Ectodermal cell (in vitro differentiated cells): Measurements from ENCODE around the gene RAI1.

ENCODE experiments used
- H3K27ac ChIP-seq: 2 replicates; pipeline ENCODE4 v1.7.0; 2013; ENCODE audit warnings: mild to moderate bottlenecking, low read depth, low read length; ENCODE audit not compliant: insufficient read depth, poor library complexity, severe bottlenecking
- H3K27me3 ChIP-seq: 2 replicates; pipeline ENCODE4 v1.7.0; 2013; ENCODE audit warnings: mild to moderate bottlenecking, low read length; ENCODE audit not compliant: insufficient read depth, control insufficient read depth, poor library complexity, severe bottlenecking
- H3K36me3 ChIP-seq: one replicate; pipeline ENCODE4 v1.7.0; 2013; ENCODE audit warnings: low read length; ENCODE audit not compliant: control insufficient read depth, insufficient read depth
- H3K4me1 ChIP-seq: one replicate; pipeline ENCODE4 v1.7.0; 2013; ENCODE audit warnings: low read length; ENCODE audit not compliant: control insufficient read depth, insufficient read depth
- H3K4me3 ChIP-seq: 2 replicates; pipeline ENCODE4 v1.7.0; 2013; ENCODE audit warnings: low read depth, low read length, control low read depth; ENCODE audit not compliant: insufficient read depth
- H3K9me3 ChIP-seq: 2 replicates; pipeline ENCODE4 v1.7.0; 2013; ENCODE audit warnings: mild to moderate bottlenecking, low read length, moderate library complexity; ENCODE audit not compliant: control insufficient read depth
- WGBS, 2 experiments: methylation state at CpG; one replicate each; pipeline ENCODE4 v1.1.7; 2013; ENCODE audit warnings: missing lambda C conversion rate in 2 of 2; 5-methylcytosine and 5-hydroxymethylcytosine counted together

The RAI1 gene

DNA sequence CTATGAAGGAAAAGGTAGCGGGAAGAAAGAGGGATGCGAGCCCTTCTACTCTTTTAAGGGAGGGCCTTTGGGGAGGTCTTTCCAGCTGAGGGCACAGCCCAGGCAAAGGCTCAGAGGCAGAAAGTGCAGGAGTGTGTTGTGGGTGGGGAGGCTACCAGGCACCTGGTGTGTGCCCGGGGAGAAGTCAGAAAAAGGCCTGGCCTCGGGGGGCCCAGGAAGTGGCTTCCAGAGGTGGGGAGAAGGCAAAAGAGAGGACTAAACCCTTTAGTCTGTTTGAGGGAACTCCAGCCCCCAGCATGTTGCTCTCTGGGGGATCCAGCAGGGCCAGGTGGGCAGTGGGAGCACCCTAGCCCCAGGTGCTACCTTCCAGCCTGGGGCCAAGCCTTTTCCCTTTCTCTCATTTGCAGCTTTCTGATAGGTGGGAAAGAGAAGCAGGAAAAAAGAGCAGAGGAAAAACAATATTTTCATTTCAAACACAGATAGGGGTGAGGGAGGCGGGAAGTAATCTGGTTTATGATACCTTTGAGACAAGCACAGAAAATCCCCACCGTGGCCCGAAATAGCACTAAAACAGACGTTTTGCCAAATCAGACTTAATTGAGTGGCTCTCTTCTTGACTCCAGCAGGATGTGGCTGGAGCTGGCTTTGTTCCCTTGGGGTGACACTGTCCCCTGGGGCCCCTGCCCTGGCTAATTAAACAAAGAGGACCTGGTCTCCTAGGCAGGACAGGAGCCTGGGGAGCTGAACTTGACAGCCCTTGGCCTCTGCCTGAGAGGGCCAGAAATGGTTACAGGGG is 10.4 kb downstream of the RAI1 start:
- Histone ChIP-seq H3K27me3 (peaks cover 14% of the 10 kb centered on the region), H3K4me3 (no peak overlapping the region), H3K36me3 (no peaks in the 10 kb centered on the region), H3K27ac (no peak overlapping the region), H3K4me1 (peaks cover 44% of the 10 kb centered on the region), H3K9me3 (no peaks in the 10 kb centered on the region)
- WGBS, 2 experiments = 80 to 82% methylated on average over 8 of the region's 8 CpGs

DNA sequence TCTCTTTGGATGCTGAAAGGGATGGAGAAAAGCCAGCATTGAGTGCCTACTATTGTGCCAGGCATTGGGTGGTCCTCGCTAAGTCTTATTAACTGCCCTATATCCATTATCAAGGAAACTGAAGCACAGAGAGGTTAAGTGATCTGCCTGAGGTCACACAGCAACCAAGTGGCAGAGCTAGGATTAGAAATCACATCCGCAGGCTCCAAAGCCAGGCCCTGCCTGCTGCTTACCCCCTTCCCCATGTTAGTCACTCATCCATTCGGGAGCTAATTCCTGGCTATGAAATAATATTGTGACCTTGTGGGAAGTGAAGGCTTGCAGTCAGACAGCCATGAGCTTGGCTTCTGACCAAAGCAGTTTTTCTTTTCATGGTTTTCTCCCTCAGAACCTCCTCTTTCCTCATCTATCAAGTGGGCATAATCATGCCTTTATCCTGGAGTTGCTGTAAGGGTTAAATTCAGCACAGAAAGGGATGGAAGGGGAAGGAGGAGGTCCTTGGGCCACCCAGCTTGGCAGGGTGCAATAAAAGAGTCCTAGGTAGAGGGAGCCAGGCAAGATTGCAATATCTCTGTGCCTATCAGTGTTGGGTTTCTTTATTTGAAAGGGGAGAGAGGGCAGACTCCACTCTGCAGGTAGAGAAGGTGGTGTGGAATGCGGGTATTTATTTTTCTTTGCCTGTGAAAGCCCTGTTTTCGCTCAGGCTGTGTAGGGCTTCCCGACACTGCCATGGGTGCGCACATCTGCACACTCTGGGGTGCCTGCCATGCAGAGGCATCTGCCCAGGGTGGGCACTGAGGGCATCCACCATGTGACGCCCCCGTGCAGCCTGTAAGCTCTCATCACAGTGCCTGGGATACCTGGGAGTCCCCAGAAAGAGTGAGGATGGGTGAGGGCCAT is 11.3 kb downstream of the RAI1 start:
- peaks cover 38% of the 10 kb centered on the region for H3K4me1 ChIP-seq
- WGBS, 2 experiments = 81 to 82% methylated on average over 9 of the region's 9 CpGs

DNA sequence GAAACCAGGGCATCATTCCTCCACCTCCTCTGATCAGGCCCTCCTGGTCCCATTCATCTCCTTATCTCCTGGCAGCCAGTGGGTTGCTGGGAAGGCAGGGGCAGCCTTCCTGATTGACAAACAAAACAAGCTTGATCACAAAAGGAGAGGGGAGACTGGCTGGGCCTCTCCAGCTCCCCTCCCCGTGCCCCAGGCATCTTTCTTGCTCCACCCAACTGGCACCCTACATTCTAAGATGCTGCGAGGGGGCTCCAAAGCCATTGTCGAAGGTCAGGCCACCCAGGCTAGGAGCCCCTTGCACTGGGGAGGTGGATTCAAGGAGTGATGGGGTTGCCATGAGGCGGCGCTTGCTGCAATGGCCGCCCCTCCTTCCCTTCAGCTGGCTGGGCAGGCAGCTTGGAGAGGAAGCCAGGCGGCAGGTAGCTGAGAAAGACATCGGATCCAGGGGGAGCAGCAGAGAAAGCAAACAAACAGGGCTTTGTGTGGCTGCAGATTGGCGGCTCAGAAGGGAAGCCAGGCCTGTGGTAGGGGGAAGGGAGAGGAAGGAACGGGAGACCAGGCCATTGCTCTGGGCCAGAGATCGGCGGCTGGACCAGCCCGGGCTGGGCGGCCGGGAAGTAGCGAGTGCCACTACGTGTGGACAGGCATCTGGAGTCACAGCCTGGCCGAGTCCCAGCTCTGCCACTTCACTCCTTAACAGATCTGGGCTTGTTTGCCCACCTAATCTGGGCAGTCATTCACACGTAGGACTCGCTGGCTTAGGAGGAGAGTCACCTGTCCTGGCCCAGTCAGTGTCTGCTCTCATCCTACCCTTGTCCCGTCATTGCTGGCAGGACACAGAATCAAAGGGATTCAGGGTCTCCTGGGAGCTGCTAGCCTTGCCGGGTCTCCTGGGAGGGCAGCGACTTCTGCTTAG is 12.3 kb downstream of the RAI1 start:
- WGBS, 2 experiments = 20 to 23% methylated on average over 23 of the region's 23 CpGs
- H3K4me1 ChIP-seq = peaks cover 46% of the 10 kb centered on the region
- H3K9me3 ChIP-seq = no peaks in the 10 kb centered on the region
- H3K27me3 ChIP-seq = peaks cover 28% of the 10 kb centered on the region
- peak overlapping the region; percentile 59 for H3K4me3 ChIP-seq
- peak overlapping the region; percentile 86 for H3K27ac ChIP-seq
- H3K36me3 ChIP-seq = no peaks in the 10 kb centered on the region

More for the DNA sequence above, 11.3 kb downstream of the RAI1 start:
- Histone ChIP-seq H3K4me3 (no peak overlapping the region), H3K27me3 (peaks cover 19% of the 10 kb centered on the region), H3K9me3 (no peaks in the 10 kb centered on the region), H3K36me3 (no peaks in the 10 kb centered on the region), H3K27ac (peak overlapping the region; percentile 86)

DNA sequence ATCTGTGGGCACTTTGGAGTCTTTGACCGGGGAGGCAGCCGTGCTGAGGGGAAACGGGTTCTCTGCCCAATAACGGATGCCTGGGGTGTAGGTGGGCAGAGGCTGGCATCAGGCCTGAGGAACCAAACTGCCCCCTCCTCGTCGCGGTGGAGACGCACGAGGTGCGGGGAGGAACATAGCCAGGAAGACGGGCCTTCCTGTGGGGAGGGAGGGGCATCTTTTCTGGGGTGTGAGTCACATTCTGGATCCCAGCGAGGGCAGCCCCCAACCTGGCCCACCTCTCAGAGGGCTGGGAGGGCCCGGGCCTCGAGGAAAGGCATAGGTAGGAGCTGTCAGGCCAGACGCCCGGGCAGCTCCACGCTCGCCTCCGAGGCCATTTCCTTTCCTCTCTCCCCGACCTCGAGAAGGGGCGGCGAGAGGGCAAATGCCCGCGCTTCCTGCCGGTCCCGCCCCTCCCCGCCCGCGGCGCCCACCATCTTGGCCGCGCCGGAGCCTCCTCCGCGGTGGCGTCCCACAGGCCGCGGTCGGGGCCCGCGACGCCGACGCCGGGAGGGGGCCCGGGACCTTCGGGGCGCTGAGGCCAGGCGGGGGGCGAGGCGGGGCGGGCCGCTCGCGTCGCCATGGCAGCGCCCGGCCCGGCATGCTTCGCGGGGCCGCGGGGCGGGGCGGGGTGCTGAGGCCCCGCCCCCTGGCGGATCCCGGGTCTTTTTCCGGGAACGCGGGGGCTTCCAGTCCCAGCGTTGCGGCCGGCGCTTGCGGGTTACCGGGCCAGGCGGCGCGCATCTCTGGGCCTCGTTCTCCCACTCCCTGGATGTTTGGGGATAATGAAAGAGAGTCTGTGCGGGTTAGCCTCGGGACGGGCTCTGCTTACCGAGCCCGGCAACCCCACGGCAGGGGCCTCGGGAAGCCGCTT is 13.2 kb downstream of the RAI1 start:
- peak overlapping the region; percentile 86 for H3K27ac ChIP-seq
- H3K36me3 ChIP-seq = no peaks in the 10 kb centered on the region
- H3K9me3 ChIP-seq = no peaks in the 10 kb centered on the region
- peak overlapping the region; percentile 59 for H3K4me3 ChIP-seq
- WGBS, 2 experiments = 3 to 4% methylated on average over 90 of the region's 90 CpGs
- peaks cover 37% of the 10 kb centered on the region for H3K27me3 ChIP-seq
- peaks cover 46% of the 10 kb centered on the region for H3K4me1 ChIP-seq

DNA sequence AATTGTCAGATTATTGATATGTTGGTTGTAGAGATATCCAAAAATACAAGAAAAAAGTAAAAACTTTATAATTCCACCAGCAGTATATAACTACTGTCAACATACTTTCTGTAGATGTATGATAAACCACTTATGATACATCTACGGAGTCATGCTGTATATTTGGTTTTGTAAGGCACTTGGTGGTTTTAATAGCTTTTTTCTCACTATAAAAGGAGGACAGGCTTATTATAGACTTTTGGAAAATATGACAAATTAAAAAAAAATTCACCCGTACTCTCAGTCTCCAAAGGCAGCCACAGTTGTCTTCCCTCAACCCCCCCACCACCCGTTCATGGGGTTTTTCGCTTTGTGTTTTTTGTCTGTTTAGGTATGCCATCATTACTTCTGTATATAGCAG is 14.8 kb downstream of the RAI1 start:
- Histone ChIP-seq H3K27me3 (peaks cover 54% of the 10 kb centered on the region), H3K9me3 (no peaks in the 10 kb centered on the region), H3K36me3 (no peaks in the 10 kb centered on the region), H3K4me3 (no peak overlapping the region), H3K27ac (no peak overlapping the region), H3K4me1 (peaks cover 60% of the 10 kb centered on the region)
- 86 to 97% methylated on average over 3 of the region's 4 CpGs for WGBS, 2 experiments

DNA sequence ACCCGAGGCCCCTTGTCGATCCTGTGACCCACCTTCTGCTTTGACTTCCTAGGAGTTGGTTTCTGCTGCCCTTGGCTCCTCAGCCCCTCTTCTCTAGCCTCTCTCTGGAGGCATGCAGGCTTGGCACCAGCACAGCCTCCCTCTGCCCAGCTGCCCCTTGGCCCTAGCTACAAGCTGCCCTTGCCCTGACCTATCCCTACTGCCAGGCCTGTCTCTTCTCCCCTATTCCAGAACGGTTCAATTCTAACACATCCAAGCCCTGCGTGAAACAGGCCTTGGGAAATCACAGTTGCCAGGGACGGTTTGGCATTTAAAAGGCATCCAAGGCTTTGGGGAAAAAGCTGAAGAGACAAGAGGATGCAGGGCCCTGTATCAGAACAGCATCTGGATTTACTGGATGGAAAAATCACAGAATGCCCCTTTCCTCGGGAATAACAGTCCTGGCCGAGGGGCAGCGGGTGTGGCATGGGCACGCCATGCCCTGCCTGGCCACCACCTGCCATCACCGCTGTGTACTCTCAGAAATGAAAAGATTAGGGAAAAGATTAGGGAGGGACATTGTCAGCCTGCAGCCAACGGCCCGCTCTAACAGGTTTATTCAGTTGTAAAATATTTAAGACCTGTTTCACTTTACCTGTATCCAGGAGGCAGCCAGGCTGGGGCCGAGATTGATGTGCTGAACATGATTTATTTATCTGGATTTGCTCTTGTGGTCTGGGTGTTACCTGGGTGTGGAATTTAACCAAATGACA is 15.8 kb downstream of the RAI1 start:
- Histone ChIP-seq H3K27me3 (peaks cover 63% of the 10 kb centered on the region), H3K27ac (no peak overlapping the region), H3K4me1 (peaks cover 58% of the 10 kb centered on the region), H3K4me3 (no peak overlapping the region), H3K36me3 (no peaks in the 10 kb centered on the region), H3K9me3 (no peaks in the 10 kb centered on the region)
- WGBS, 2 experiments = 90 to 91% methylated on average over 13 of the region's 13 CpGs

DNA sequence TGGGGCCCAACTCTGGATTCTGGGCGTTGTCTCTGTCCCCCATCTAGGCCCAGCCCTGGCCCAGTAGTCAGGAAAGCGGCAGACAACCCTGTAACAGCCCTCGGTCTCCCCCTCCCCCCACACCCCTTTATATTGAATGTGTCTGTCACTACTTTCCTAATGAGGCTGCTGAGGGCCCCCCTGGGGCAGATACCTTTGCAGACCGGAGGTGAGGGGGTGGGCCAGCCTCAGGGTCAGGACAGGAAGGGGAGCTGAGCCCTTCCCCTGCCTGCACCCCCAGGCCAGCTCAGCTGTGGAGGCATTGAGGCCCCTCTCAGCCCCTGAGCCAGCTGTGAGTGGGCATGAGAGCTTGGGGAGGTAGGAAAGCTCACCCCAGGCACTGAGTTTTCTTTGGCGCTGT is 17.1 kb downstream of the RAI1 start:
- Histone ChIP-seq H3K36me3 (no peaks in the 10 kb centered on the region), H3K4me3 (no peak overlapping the region), H3K27me3 (peaks cover 77% of the 10 kb centered on the region), H3K9me3 (no peaks in the 10 kb centered on the region), H3K4me1 (peaks cover 51% of the 10 kb centered on the region), H3K27ac (no peak overlapping the region)
- 18 to 19% methylated on average over 5 of the region's 5 CpGs for WGBS, 2 experiments

DNA sequence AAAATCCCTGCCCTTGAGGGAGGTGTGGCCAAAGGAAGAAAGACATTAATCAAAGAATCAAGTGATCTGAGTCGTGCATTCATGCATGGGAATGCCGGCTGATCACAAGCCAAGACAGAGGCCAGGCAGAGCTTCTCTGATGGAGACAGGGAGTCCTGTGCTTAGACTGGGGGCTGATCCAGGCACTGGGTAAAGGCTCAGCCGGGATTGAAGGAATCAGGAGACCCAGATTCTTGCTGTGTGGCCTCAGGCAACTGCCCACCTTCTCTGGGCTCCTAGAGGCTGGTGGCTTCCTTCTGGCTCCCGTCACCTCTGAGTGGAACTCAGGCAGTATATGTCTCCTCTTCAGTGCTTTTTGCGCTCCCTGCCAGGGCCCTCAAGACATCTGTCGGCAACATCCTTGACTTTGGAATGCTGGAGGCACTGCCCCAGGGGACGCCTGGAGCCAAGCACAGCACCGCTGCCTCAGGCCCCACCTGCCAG is 17.7 kb downstream of the RAI1 start:
- Histone ChIP-seq H3K27me3 (peaks cover 82% of the 10 kb centered on the region), H3K36me3 (no peaks in the 10 kb centered on the region), H3K27ac (no peak overlapping the region), H3K9me3 (no peaks in the 10 kb centered on the region), H3K4me3 (no peak overlapping the region), H3K4me1 (peaks cover 47% of the 10 kb centered on the region)
- 23 to 26% methylated on average over 8 of the region's 8 CpGs for WGBS, 2 experiments
